GM12878 (cell line): Measurements from ENCODE around the gene NR3C1. TPM values are rescaled to one million over a fixed set of nuclear protein-coding genes. Genes with fewer than 3 reads are reported as not detected.

Experiments used
- ASH2L ChIP-seq: fragments of 300-600, 200-600 bp; sonication (generic); IDR thresholded peaks from 2 replicates; pipeline ENCODE4 v1.6.1; 2017; ENCODE audit warnings: low read depth, mild to moderate bottlenecking, borderline replicate concordance
- BCL3 ChIP-seq: IDR thresholded peaks from 2 replicates; pipeline ENCODE4 v1.6.1; 2011; ENCODE audit warnings: borderline replicate concordance, low read depth, mild to moderate bottlenecking, moderate library complexity, low read length; ENCODE audit not compliant: insufficient read depth, poor library complexity, severe bottlenecking
- E2F4 ChIP-seq: IDR thresholded peaks from 2 replicates; pipeline ENCODE4 v1.6.1; 2012; ENCODE audit warnings: low read depth, low read length, improper control_type of control experiment
- ETV6 ChIP-seq, 2 experiments: fragments of 450-650 bp in 1 of 2; IDR thresholded peaks in 1 of 2; conservative IDR thresholded peaks in 1 of 2; 2 replicates each; pipeline ENCODE4 v1.6.1; 2014; ENCODE audit warnings: antibody characterized with exemption in 1 of 2, borderline replicate concordance in 1 of 2, low read depth in 1 of 2, mild to moderate bottlenecking in 1 of 2, moderate library complexity in 1 of 2
- MTA3 ChIP-seq: IDR thresholded peaks from 2 replicates; pipeline ENCODE4 v1.6.1; 2012; ENCODE audit warnings: low read length, inconsistent platforms, borderline replicate concordance
- PAX8 ChIP-seq: fragments of 450-650 bp; IDR thresholded peaks from 2 replicates; pipeline ENCODE4 v1.6.1; 2017; ENCODE audit warnings: mild to moderate bottlenecking, moderate library complexity
- POLR2AphosphoS2 ChIP-seq: IDR thresholded peaks from 2 replicates; pipeline ENCODE4 v1.6.1; 2011; ENCODE audit warnings: low read depth, mild to moderate bottlenecking, low read length, improper control_type of control experiment, moderate library complexity
- PRDM15 ChIP-seq: fragments of 450-650 bp; formaldehyde crosslinking; IDR thresholded peaks from 2 replicates; pipeline ENCODE4 v1.4.0; 2020; ENCODE audit warnings: mild to moderate bottlenecking, moderate library complexity
- SREBF1 ChIP-seq: IDR thresholded peaks from 2 replicates; pipeline ENCODE4 v1.6.1; 2012; ENCODE audit warnings: mild to moderate bottlenecking, low read length
- SREBF2 ChIP-seq: IDR thresholded peaks from 2 replicates; pipeline ENCODE4 v1.6.1; 2012; ENCODE audit warnings: mild to moderate bottlenecking, low read length
- TARDBP ChIP-seq: IDR thresholded peaks from 2 replicates; pipeline ENCODE4 v1.6.1; 2016; ENCODE audit warnings: borderline replicate concordance
- TCF12 ChIP-seq: IDR thresholded peaks from 2 replicates; pipeline ENCODE4 v1.6.1; 2011; ENCODE audit warnings: low read depth, mild to moderate bottlenecking, low read length
- ZBTB40 ChIP-seq: fragments of 450-650 bp; IDR thresholded peaks from 2 replicates; pipeline ENCODE4 v1.6.1; 2016; ENCODE audit warnings: mild to moderate bottlenecking, moderate library complexity, borderline replicate concordance
- ZNF622 ChIP-seq: fragments of 450-650 bp; IDR thresholded peaks from 2 replicates; pipeline ENCODE4 v1.6.1; 2017; ENCODE audit warnings: mild to moderate bottlenecking, inconsistent platforms
- ZZZ3 ChIP-seq: IDR thresholded peaks from 2 replicates; pipeline ENCODE4 v1.6.1; 2011; ENCODE audit warnings: low read depth; ENCODE audit not compliant: control insufficient read depth, insufficient read length
- polyA plus RNA-seq, 11 experiments: library from polyadenylated mRNA; depleted of rRNA in 4 of 11; unstranded in 6 of 11; stranded (reverse) in 5 of 11; fragments of >200 nt; fragmentation: Nextera tagmentation in 4 of 11; fragmentation: Illumina TruSeq in 1 of 11; extraction: Ambion mirVana in 4 of 11; extraction: Trizol in 1 of 11; gene quantifications; 1 replicate in 1 of 11; 2 replicates in 10 of 11; pipeline versions ENCODE4 v1.2.1 to v1.2.3, GENCODE V29; 2011 to 2016; ENCODE audit warnings: inconsistent platforms in 2 of 11, missing spikeins in 2 of 11, low read depth in 1 of 11
- total RNA-seq, 4 experiments: library from RNA; depleted of rRNA in 3 of 4; stranded (reverse); fragments of >200 nt in 3 of 4; fragmentation: Illumina TruSeq in 1 of 4; extraction: Trizol in 1 of 4; gene quantifications; 2 replicates each; pipeline versions ENCODE4 v1.2.1 to v1.2.3, GENCODE V29; 2013 to 2021
- TF ChIP-seq, protein P1 (sequence below): fragments of 450-650 bp; formaldehyde crosslinking; IDR thresholded peaks from 2 replicates; pipeline ENCODE4 v1.5.0; 2022; ENCODE audit warnings: mild to moderate bottlenecking, missing genetic modification characterization

Gene NR3C1
- total and polyA plus RNA-seq, 10 of the 15 experiments (the other 5 are each of a cell fraction or from before 2014, with no cell fraction given) = 49.7 to 141 (median 109) TPM

- TF ChIP-seq ZBTB40 (no peak), PAX8 (no peak), POLR2AphosphoS2 (0 out of 2 replicates have a peak, but pooled peaks have one; percentile 22), TARDBP (no peak), ZZZ3 (no peak), MTA3 (peak; percentile 24; the same call in 1 of the 2 replicates), SREBF1 (no peak), TCF12 (no peak), E2F4 (no peak), BCL3 (no peak), ETV6 (conservative IDR thresholded peaks at IDR 0.05 in 1 of 2, IDR thresholded peaks at IDR 0.05 in 1 of 2; ENCODE audit: borderline replicate concordance in 1 of 2, low read depth in 1 of 2) (no peak), ASH2L (no peak), PRDM15 (CRISPR knock-in tag) (no peak), SREBF2 (no peak), ZNF622 (no peak)
- TF ChIP-seq, protein P1, sequence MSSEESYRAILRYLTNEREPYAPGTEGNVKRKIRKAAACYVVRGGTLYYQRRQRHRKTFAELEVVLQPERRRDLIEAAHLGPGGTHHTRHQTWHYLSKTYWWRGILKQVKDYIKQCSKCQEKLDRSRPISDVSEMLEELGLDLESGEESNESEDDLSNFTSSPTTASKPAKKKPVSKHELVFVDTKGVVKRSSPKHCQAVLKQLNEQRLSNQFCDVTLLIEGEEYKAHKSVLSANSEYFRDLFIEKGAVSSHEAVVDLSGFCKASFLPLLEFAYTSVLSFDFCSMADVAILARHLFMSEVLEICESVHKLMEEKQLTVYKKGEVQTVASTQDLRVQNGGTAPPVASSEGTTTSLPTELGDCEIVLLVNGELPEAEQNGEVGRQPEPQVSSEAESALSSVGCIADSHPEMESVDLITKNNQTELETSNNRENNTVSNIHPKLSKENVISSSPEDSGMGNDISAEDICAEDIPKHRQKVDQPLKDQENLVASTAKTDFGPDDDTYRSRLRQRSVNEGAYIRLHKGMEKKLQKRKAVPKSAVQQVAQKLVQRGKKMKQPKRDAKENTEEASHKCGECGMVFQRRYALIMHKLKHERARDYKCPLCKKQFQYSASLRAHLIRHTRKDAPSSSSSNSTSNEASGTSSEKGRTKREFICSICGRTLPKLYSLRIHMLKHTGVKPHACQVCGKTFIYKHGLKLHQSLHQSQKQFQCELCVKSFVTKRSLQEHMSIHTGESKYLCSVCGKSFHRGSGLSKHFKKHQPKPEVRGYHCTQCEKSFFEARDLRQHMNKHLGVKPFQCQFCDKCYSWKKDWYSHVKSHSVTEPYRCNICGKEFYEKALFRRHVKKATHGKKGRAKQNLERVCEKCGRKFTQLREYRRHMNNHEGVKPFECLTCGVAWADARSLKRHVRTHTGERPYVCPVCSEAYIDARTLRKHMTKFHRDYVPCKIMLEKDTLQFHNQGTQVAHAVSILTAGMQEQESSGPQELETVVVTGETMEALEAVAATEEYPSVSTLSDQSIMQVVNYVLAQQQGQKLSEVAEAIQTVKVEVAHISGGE = no peak
Measured at GRCh38 chr5:143402017-143402552, 1.4 kb downstream of the NR3C1 start (continued).
